Suprapubic skin (tissue), 4 donors: ENCODE data around the gene AGAP1. TPM values are rescaled to one million over a fixed set of nuclear protein-coding genes. Genes with fewer than 3 reads are reported as not detected.

Experiments
- DNase-seq, 2 donors: peaks; one replicate each; pipeline ENCODE4 v3.0.0-alpha.2; 2019; ENCODE audit warnings: low spot score in 2 of 2
- H3K27ac ChIP-seq: fragments of 200-600 bp; sonication (generic); one replicate; pipeline ENCODE4 v1.5.1; 2019
- H3K27me3 ChIP-seq: fragments of 200-600 bp; sonication (generic); one replicate; pipeline ENCODE4 v1.5.1; 2019
- H3K36me3 ChIP-seq: fragments of 200-600 bp; sonication (generic); one replicate; pipeline ENCODE4 v1.5.1; 2019
- H3K4me1 ChIP-seq: fragments of 200-600 bp; sonication (generic); one replicate; pipeline ENCODE4 v1.5.1; 2019
- H3K4me3 ChIP-seq: fragments of 200-600 bp; sonication (generic); one replicate; pipeline ENCODE4 v1.5.1; 2019; ENCODE audit warnings: mild to moderate bottlenecking
- H3K9me3 ChIP-seq: fragments of 200-600 bp; sonication (generic); one replicate; pipeline ENCODE4 v1.5.1; 2019
- EP300 ChIP-seq: sonication (generic); formaldehyde crosslinking; IDR thresholded peaks from one replicate; pipeline ENCODE4 v1.6.1; 2017; ENCODE audit warnings: antibody characterized with exemption
- POLR2A ChIP-seq, 2 donors: fragments of 450-650 bp; IDR thresholded peaks; one replicate each; pipeline ENCODE4 v1.6.1; 2017; ENCODE audit warnings: antibody characterized with exemption in 2 of 2, mild to moderate bottlenecking in 2 of 2, moderate library complexity in 2 of 2
- POLR2AphosphoS5 ChIP-seq, 3 donors: sonication (generic); formaldehyde crosslinking; IDR thresholded peaks; one replicate each; pipeline ENCODE4 v1.6.1; 2017; ENCODE audit warnings: antibody characterized with exemption in 3 of 3
- WGBS: methylation state at CpG from one replicate; pipeline ENCODE4 v1.1.5; 2018; 5-methylcytosine and 5-hydroxymethylcytosine counted together
- total RNA-seq, 4 donors: library from RNA; depleted of rRNA; stranded (reverse); fragments of >200 nt; gene quantifications; one replicate each; pipeline ENCODE4 v1.1.0, GENCODE V29; 2016
- TF ChIP-seq, protein P1 (sequence below), 2 donors: fragments of 200-600 bp in 1 of 2; fragments of 450-650 bp in 1 of 2; sonication (generic) in 1 of 2; IDR thresholded peaks; one replicate each; pipeline ENCODE4 v1.5.1; 2016 to 2019; ENCODE audit warnings: antibody characterized with exemption in 2 of 2, mild to moderate bottlenecking in 1 of 2, moderate library complexity in 1 of 2

The AGAP1 gene
- total RNA-seq, 4 donors from 2014 or later = 14.1 to 30.7 (median 19.4) TPM

DNA sequence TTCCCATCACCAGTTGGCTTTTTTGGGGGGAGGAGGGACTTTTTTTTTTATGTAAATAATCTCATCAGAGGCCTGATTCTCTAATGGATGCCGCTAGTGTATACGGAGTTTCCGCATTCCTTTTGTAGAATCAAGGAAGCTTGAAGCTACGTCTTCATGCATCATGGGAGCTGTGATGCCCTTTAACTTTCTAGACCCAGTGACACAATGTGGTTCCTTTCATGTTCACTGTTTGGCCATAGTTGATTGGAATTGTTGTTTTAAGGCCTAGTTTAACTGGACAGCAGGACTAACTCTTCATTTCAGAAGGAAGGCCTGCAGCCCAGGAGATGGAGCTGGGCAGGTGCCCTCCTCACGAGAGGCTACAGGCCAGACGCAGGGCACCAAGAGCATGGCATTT lies 287.9 kb downstream of the AGAP1 start:
- TF ChIP-seq EP300 = no peak
- no peak for TF ChIP-seq POLR2A (IDR thresholded peaks at IDR 0.05)
- no peak for TF ChIP-seq POLR2AphosphoS5 (IDR thresholded peaks at IDR 0.05)
- TF ChIP-seq, protein P1, sequence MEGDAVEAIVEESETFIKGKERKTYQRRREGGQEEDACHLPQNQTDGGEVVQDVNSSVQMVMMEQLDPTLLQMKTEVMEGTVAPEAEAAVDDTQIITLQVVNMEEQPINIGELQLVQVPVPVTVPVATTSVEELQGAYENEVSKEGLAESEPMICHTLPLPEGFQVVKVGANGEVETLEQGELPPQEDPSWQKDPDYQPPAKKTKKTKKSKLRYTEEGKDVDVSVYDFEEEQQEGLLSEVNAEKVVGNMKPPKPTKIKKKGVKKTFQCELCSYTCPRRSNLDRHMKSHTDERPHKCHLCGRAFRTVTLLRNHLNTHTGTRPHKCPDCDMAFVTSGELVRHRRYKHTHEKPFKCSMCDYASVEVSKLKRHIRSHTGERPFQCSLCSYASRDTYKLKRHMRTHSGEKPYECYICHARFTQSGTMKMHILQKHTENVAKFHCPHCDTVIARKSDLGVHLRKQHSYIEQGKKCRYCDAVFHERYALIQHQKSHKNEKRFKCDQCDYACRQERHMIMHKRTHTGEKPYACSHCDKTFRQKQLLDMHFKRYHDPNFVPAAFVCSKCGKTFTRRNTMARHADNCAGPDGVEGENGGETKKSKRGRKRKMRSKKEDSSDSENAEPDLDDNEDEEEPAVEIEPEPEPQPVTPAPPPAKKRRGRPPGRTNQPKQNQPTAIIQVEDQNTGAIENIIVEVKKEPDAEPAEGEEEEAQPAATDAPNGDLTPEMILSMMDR (IDR thresholded peaks at IDR 0.05) = no peak
- WGBS = 88% methylated on average over 6 of the region's 6 CpGs
- Histone ChIP-seq H3K27ac (no peak overlapping the region), H3K9me3 (no peaks in the 10 kb centered on the region), H3K4me3 (no peak overlapping the region), H3K27me3 (no peaks in the 10 kb centered on the region), H3K4me1 (no peaks in the 10 kb centered on the region), H3K36me3 (peaks cover 5% of the 10 kb centered on the region)
- DNase-seq = no peak

- Histone ChIP-seq H3K4me3 (no peak overlapping the region), H3K27ac (no peak overlapping the region), H3K4me1 (no peaks in the 10 kb centered on the region), H3K27me3 (no peaks in the 10 kb centered on the region), H3K36me3 (peaks cover 5% of the 10 kb centered on the region), H3K9me3 (no peaks in the 10 kb centered on the region)
- no peak for TF ChIP-seq EP300
- no peak for TF ChIP-seq POLR2AphosphoS5 (IDR thresholded peaks at IDR 0.05)
- TF ChIP-seq, protein P1 (IDR thresholded peaks at IDR 0.05) = no peak
- TF ChIP-seq POLR2A (IDR thresholded peaks at IDR 0.05) = no peak
- 88% methylated on average over 4 of the region's 4 CpGs for WGBS
- DNase-seq = no peak
These were observed 290.9 kb downstream of the AGAP1 start for GRCh38 chr2:235784788-235785187.

- 77% methylated on average over 4 of the region's 4 CpGs for WGBS
- no peak for DNase-seq
- Histone ChIP-seq H3K27ac (no peak overlapping the region), H3K4me1 (no peaks in the 10 kb centered on the region), H3K27me3 (no peaks in the 10 kb centered on the region), H3K4me3 (no peak overlapping the region), H3K36me3 (no peaks in the 10 kb centered on the region), H3K9me3 (no peaks in the 10 kb centered on the region)
- TF ChIP-seq POLR2AphosphoS5 (IDR thresholded peaks at IDR 0.05) (no peak), POLR2A (IDR thresholded peaks at IDR 0.05) (no peak), EP300 (no peak)
- TF ChIP-seq, protein P1 (IDR thresholded peaks at IDR 0.05) = no peak
These were observed 295.7 kb downstream of the AGAP1 start for GRCh38 chr2:235789552-235789951.

GRCh38 chr2:235793163-235793752 lies 299.4 kb downstream of the AGAP1 start:
- Histone ChIP-seq H3K9me3 (no peaks in the 10 kb centered on the region), H3K27me3 (no peaks in the 10 kb centered on the region), H3K36me3 (no peaks in the 10 kb centered on the region), H3K4me1 (no peaks in the 10 kb centered on the region), H3K27ac (no peak overlapping the region), H3K4me3 (no peak overlapping the region)
- WGBS = 57% methylated on average over 13 of the region's 13 CpGs
- TF ChIP-seq POLR2AphosphoS5 (IDR thresholded peaks at IDR 0.05) (no peak), EP300 (no peak), POLR2A (IDR thresholded peaks at IDR 0.05) (no peak)
- TF ChIP-seq, protein P1 (IDR thresholded peaks at IDR 0.05) = no peak
- no peak for DNase-seq

DNA sequence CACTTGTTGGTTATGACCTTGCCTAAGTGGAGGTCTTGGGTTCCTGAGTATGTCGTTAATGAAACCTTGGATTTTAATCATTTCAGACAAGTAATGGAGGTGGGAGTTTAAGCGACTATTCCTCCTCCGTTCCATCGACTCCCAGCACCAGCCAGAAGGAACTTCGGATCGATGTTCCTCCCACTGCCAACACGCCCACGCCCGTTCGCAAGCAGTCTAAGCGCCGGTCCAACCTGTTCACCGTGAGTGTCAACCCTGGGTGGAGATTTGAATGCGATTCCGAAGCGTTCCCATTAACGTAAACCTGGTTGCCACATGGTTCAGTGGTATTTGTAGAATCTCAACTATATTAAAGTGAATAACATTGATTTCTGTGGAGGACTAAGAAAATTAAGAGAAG lies 305.4 kb downstream of the AGAP1 start:
- TF ChIP-seq EP300 = no peak
- TF ChIP-seq POLR2AphosphoS5 (IDR thresholded peaks at IDR 0.05) = no peak
- TF ChIP-seq, protein P1 (IDR thresholded peaks at IDR 0.05) = no peak
- DNase-seq = no peak

More for the DNA sequence above, 305.4 kb downstream of the AGAP1 start:
- H3K9me3 ChIP-seq = no peaks in the 10 kb centered on the region
- H3K27me3 ChIP-seq = no peaks in the 10 kb centered on the region
- no peak overlapping the region for H3K4me3 ChIP-seq
- 89% methylated on average over 17 of the region's 17 CpGs for WGBS
- H3K27ac ChIP-seq = no peak overlapping the region
- no peaks in the 10 kb centered on the region for H3K4me1 ChIP-seq
- peaks cover 33% of the 10 kb centered on the region for H3K36me3 ChIP-seq
